ENCODE results near the gene YWHAQ.
A peak's percentile ranks its signal among the peaks of the same experiment; 100 is the strongest.

Gene YWHAQ

DNA sequence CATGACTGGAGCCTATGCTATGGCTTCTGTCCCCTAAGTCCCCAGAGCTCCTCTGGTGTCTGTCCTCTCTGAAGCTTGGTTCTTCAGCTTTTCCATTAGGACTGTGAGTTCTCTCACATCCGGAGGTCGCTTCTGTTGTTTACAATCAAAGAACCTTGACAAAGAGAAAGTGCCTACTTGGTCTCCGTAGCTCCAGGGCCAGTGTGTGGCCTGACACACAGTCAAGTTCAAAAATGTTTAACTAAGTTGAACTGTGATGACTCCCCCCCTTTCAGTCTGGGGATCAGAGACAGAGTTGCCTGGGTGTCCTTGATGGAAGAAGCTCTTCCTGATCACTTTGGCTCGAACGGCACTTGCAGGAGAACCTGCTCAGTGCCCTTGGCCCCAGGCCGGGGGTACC lies 26.3 kb upstream of the YWHAQ start:
- in situ Hi-C loops (cut with HindIII; ENCODE audit: low pct_ligation_motif_present, low pct_unique_long_range_greater_than_20kb, low sequenced_read_pairs), result no loop called here
- no peak for DNase-seq

DNA sequence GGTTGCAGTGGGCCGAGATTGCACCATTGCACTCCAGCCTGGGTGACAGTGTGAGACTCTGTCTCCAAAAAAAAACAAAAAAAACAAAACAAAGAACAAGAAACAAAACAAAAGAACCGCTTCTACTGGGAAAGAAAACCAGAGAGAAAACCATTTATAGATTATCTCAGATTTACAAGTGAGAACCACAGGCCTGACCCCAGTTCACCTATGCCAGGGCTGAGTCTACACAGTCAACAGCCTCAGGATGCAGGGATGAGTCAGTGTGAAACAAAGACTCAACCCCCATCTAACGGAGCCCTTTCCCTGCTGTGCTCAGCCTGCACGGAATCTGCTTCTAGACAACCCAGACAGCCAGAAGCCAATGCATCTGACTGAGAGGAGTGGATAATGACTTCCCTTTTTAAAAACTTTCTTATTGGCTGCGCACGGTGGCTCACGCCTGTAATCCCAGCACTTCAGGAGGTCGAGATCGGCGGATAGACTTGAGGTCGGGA lies 25.5 kb upstream of the YWHAQ start:
- in situ Hi-C loops (cut with HindIII; ENCODE audit: low pct_ligation_motif_present, low pct_unique_long_range_greater_than_20kb, low sequenced_read_pairs), result no loop called here
- peak; percentile 79 for DNase-seq

DNA sequence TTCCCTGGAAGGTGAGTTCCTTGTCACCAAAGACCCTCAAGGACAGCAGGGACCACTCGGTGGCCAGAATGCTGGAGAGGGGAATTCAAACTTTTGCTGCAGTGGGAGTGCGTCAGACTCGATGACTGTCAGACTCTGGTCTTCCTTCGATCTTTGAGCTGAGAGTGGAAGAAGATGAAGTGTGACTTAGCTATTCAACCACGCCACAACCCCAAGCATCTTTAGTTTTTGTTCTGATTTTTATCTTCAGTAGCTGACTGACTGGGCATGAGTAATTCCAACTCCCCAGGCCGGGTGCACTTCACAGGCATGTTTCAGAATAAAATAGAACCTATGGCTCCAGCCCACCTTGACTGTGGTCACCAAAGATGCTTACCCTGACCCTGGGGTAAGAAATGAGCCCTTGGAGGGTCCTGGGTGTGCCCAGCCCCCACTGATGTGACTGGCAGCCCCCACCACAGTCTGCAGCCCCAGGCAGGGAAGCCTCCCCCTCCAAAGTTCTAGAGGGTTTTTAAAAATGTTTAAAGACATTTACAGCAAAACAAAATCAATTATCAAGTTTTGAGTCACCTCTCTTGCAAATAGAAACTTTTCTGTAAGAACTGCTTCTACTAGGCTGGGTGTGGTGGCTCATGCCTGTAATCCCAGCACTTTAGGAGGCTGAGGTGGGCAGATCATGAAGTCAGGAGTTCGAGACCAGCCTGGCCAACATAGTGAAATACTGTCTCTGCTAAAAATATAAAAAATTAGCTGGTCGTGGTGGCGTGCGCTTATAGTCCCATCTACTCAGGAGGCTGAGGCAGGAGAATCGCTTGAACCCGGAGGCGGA lies 24.9 kb upstream of the YWHAQ start:
- no peak for DNase-seq
- in situ Hi-C loops (cut with HindIII; ENCODE audit: low pct_ligation_motif_present, low pct_unique_long_range_greater_than_20kb, low sequenced_read_pairs), result no loop called here

DNA sequence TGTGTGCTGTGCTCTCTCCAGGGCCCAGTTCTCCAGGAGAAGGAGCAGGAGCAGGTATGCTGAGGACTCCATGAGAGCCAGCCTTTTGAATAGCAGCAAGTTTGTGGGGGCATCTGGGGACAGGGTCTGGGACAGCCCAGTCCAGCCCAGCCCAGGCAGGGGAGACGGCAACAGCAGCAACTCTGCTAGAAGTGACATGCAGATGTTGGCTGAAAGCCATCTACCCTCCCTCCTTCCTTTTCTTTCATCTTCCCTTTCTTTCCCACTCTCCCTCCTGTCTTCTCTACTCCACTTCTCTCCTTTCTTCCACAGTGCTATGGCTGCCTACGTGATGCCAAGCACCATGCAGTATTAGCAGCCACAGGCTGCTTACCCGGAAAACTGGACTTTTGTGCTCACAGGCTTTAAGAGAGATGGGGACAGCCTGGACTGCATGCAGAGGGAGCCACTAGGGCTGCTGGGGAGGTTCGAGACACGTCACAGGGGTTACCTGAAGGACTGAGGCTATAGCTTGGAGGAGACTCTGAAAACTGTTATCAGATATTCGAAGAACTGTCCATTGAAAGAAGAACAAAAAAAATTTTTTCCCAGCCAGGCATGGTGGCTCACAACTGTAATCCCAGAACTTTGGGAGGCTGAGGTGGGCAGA lies 23.8 kb upstream of the YWHAQ start:
- no peak for DNase-seq
- in situ Hi-C loops (cut with HindIII; ENCODE audit: low pct_ligation_motif_present, low pct_unique_long_range_greater_than_20kb, low sequenced_read_pairs), result no loop called here

DNA sequence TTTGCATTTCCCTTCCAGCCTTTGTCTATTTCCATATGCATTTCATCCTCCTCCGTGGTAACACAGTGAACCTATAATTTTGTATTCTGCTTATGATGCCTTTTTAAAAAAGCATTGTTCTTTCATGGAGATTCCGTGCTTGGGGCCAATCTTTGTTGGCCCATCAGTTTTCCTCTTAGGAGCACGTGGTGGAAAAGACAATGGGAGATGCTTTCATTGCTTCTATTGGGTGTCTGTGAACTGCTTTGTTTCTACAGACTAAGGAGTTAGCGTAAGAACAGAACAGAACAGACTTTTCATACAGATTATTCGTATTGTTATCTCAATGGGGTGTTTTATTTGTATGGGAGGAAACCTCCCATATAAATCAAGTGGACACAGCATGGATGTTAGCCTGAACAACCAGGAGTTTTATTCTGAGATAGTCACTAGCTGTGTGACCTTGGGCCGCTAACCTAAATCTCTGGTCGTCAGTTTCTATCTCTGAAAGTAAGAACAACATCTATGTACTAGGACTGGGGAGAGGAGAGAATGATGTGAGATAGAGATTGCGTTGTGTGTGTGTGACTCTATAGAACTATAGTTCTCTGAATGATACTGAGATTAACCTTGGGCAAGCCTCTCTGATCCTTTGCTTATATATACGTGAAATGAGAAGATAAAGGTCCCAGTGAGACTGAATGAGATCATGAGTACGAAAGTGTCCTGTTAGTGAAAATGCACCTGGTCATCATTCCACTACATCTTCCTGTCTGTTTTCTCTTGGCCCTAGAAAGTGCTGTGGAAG lies 22.9 kb upstream of the YWHAQ start:
- DNase-seq, result no peak

DNA sequence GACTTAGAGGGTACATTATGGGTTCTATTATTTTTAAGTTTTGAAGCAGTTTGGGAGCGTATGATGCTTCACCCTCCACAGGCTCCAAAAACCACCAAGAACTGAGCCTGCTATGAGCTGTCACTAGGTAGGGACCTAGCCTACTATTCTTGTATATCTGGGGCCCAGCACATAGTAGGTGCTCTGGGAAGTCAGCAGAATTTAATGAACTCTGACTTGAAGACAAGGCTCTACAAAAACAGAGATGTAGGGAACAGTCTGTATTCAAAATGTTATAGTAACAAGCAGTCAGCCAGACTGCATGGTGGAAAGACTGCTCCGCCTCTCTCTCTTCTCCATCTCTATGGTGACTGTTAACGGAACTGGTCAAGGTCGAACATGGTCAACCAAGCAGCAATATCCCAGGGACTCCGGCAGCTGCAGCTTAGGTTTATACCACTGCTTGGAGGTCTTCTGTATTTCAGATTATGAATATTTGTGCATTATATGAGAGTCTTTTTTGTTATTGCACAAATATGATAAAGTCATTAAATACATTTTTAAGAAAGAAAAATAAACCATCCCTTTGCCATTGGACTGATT lies 22.2 kb upstream of the YWHAQ start:
- in situ Hi-C loops (cut with HindIII; ENCODE audit: low pct_ligation_motif_present, low pct_unique_long_range_greater_than_20kb, low sequenced_read_pairs), result no loop called here
- DNase-seq, result no peak

More for the DNA sequence above, 22.9 kb upstream of the YWHAQ start:
- in situ Hi-C loops (cut with HindIII; ENCODE audit: low pct_ligation_motif_present, low pct_unique_long_range_greater_than_20kb, low sequenced_read_pairs), result no loop called here

DNA sequence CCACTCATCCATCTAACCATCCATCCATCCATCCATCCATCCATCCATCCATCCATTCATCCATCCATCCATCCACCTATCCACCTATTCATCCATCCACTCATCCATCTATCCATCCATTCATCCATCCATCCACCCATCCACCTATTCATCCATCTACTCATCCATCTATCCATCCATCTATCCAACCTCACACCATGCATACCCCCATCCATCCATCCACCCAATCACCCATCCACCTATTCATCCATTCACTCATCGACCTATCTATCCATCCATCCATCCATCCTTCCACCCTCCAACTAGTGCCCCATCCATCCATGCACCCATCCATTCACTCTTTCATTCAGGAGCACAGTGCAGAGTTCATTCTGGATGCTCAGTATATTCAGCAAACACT lies 21.5 kb upstream of the YWHAQ start:
- DNase-seq, result no peak
- in situ Hi-C loops (cut with HindIII; ENCODE audit: low pct_ligation_motif_present, low pct_unique_long_range_greater_than_20kb, low sequenced_read_pairs), result no loop called here

DNA sequence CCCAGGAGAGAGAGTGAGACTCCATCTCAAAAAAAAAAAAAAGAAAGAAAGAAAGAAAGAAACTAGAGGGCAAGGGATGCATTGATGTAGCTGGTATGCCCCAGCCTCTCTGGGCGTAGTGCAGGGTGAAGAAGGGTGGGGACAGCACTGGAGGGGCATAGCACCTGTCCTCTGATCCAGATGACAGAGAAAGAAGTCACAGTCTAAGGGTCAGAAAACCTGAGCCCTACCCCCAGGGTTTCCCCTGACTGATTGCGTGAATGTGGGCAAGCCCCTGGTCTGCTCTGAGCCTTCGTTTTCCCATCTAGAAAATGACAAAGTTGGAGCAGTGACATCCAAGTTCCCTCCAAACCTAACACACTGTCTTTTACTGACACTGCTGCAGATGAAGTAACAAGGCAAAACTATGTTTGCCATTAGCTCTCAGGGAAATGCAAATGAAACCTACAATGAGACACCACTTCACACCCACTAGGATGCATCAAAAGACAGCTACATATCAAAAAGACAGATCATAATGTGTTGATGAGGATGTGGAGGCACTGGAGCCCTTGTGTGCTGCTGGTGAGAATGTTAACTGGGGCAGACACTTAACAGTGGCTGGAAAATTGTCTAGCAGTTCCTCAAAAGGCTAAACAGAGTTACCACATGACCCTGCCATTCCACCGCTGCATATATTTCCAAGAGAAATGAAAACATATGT lies 19.5 kb upstream of the YWHAQ start:
- no peak for DNase-seq

DNA sequence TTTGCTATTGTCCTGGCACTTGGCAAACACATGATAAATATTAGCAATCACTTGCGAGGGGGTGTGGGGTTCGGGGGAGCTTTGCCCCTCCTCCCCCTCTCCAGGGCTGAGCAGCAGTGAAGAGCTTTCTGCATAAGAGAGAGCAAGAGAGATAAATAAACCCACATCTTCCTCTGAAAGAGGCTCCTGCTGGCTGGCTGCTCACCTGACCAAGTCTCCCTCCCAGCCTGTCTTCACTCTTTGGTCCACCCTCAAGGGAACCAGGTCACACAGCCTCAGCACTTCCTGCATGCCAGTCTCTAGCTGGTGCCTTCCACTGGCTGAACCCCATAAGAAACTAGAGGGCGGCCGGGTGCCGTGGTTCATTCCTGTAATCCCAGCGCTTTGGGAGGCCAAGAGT lies 18.5 kb upstream of the YWHAQ start:
- no peak for DNase-seq
- in situ Hi-C loops (cut with HindIII; ENCODE audit: low pct_ligation_motif_present, low pct_unique_long_range_greater_than_20kb, low sequenced_read_pairs), result no loop called here

More for the DNA sequence above, 19.5 kb upstream of the YWHAQ start:
- in situ Hi-C loops (cut with HindIII; ENCODE audit: low pct_ligation_motif_present, low pct_unique_long_range_greater_than_20kb, low sequenced_read_pairs), result no loop called here

DNA sequence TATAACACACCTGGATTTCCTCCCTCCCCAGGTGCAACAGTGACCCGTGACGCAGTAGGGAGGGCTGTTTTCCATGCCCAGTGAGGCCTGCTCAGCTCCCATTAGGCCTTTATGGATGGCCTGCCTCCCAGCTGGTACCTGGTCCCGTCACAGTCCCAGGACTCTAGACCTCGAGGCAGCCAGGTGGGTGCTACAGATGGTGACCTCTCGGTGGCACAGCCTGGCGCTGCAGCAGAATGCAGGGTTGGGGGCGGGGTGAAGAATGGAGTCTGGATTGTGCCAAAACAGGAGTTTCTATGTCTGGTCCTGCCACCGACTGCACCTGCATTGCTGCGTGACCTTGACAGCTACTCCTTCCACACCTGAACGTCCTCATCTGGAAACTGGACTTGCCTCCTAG lies 18.0 kb upstream of the YWHAQ start:
- no peak for DNase-seq
- in situ Hi-C loops (cut with HindIII; ENCODE audit: low pct_ligation_motif_present, low pct_unique_long_range_greater_than_20kb, low sequenced_read_pairs), result no loop called here

DNA sequence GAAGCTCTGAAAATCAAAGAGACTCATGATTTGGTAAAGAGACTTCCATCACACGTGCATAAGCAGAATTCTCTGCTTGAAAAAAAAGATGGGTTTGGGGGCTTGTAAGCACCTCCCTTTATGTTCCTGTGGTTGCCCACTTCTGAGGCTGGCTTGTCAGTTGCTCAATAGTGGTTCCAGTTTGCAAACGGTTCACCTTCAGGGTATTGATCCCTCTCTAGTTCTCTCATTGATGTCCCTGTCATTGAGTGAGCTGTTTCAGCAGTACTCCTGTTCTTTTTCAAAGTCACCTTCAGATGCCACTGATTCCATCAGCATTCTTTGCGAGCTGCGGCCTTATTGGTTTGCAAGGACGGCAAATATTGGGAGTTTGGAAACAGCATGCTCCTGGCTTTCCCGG lies 17.1 kb upstream of the YWHAQ start:
- no peak for DNase-seq
- in situ Hi-C loops (cut with HindIII; ENCODE audit: low pct_ligation_motif_present, low pct_unique_long_range_greater_than_20kb, low sequenced_read_pairs), result no loop called here

DNA sequence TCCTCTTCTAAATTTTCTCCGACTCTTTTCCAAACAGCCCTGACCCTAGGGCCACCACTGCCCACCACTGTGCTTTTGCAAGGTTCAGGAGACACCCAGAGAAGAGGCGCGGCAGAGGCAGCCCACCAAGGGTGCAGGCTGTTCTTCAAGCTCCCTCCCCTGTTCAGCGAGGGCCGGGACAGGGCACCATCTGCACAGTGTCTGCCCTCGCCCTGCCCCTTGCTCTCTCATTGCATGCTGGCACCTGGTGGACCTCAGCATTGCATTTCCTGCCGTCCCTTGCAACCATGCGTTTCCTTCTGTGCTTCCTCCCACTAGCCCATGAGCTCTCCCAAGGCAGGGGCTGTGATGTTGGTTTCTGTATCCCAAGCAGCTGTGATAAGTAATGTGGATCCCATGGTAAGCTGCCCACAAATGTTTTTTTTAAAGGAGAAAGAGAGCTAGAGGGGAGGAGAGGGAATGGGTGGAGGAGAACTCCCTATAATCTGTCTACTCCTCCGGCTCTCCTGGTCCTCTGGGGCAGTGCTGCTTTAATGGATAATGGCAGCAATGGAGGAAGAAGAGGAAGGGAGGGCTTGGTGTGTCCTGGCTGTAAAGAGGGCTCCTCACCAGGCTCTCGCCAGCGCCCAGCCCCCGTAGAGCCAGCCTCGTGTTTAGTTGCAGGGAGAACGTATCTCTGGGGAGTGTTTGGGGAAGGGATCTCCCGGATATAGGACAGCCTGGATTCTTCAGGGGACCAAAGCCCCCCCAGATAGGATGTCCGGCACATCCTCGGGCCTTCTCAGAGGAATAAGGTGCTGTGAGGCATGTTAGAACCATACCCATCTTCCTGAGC lies 15.6 kb upstream of the YWHAQ start:
- in situ Hi-C loops (cut with HindIII; ENCODE audit: low pct_ligation_motif_present, low pct_unique_long_range_greater_than_20kb, low sequenced_read_pairs), result no loop called here
- no peak for DNase-seq

DNA sequence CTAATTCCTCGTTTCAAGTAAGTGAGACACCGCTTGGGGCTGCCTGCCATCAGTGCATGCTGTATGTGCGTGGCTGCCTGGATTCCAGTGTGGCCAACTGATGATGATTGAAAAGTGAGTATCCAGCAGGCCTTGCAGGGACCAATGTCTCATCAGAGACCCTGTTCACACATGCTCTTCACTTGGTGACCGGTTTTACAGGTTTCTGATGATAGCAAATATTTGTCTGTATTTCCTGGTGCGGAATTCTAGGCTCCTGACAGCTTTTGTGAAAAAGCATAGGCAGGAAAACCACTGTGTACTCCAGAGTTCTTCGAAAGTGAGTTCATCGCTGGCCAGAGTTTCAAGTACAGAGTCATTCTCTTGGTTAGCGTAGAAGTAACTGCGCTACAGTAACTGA lies 13.8 kb upstream of the YWHAQ start:
- in situ Hi-C loops (cut with HindIII; ENCODE audit: low pct_ligation_motif_present, low pct_unique_long_range_greater_than_20kb, low sequenced_read_pairs), result no loop called here
- no peak for DNase-seq

DNA sequence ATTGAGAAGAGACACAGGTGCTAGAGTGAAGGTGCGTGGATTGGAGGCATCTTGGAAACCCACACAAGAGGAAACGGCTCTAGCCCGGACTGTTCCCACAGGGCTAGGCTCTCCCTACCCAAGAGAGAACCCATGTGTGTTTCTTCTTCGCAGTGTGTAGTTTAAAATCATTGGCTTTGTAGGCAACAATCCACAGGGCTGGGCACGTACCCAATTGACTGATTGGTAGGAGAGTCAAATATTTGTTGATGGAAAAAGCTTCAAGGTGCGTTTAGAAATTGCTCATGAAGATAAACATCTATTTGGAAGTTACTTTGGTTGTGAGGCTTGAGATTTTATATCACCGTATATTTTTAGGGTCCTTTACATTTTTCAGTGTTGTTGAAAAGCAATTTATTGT lies 13.2 kb upstream of the YWHAQ start:
- in situ Hi-C loops (cut with HindIII; ENCODE audit: low pct_ligation_motif_present, low pct_unique_long_range_greater_than_20kb, low sequenced_read_pairs), result no loop called here
- DNase-seq, result no peak

DNA sequence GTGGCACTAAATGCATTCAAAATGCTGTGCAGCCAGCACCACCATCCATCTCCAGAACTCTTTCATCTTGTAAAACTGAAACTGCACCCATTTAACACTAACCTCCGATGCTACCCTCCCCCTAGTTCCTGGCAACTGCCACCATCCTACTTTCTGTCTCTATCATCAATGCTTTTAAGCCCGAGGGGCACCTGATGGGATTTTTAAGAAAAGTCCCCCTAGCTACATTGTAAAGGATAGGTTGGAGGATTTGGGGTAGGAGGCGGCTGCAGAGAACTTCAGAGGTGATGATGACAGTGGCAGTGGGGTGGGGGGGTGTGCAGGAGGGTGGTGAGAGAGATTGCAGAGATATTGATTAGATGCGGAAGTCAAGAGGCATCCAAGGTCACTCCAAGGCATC lies 10.8 kb upstream of the YWHAQ start:
- DNase-seq, result no peak
- in situ Hi-C loops (cut with HindIII; ENCODE audit: low pct_ligation_motif_present, low pct_unique_long_range_greater_than_20kb, low sequenced_read_pairs), result no loop called here

DNA sequence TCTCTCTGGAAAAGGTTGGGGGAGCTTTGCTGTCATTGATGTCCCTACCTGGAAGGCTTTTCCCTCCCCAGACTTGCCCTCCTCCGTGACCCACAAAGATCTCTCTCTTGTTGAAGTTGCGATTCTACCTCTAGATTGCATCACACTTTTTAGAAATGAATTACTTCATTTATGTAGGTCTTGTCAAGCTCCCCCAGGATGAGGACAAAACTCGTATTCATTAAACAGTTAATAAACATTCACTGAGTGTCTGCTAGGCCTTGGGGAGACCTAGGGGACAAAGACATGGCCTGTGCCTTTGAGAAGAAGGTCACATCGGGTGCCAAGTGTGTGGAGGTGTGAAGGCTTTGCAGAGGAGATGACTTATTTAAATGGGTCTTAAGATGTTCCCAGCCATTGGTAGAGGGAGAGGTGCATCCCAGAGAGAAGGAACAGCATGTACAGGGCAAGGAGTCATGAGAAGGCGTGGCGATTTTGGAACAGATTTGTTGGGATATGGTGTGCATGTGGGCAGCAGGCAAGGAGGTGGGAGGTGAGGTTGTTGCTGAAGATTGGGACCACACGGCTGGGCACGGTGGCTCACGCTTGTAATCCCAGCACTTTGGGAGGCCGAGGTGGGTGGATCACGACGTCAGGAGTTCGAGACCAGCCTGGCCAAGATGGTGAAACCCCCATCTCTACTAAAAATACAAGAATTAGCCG lies 9.8 kb upstream of the YWHAQ start:
- in situ Hi-C loops (cut with HindIII; ENCODE audit: low pct_ligation_motif_present, low pct_unique_long_range_greater_than_20kb, low sequenced_read_pairs), result no loop called here
- no peak for DNase-seq

DNA sequence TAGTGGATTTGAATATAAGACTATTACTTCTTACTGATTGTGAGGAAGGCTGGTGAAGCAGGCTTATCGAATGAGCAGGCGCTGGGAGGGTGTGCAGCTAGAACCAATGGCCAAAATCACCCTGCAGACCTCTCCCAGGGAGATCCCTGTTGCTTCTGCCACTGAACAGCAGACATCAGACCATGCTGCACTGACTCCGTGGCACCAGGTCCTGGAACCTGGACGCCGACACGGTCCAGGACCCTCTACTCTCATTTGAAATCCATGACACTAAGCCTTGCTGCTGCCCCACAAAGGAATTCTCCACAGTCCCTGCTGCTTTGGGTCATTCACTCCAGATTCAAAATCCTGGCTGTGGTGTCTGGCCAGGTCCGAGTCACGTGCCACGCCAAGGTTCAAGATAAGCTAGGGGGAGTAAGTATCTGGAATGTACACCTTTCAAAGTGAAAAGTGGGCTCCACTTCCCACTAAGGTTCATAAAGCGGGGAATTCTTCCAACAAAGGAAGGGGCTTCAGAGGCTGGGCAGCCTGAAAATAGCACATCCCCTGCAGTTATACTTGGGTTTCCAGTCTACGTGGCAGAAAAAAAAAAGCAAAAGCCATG lies 9.0 kb upstream of the YWHAQ start:
- in situ Hi-C loops (cut with HindIII; ENCODE audit: low pct_ligation_motif_present, low pct_unique_long_range_greater_than_20kb, low sequenced_read_pairs), result no loop called here
- no peak for DNase-seq

Measured in ACHN (cell line).